ENCODE measurements around the gene ARHGAP6.

ARHGAP6 gene

DNA sequence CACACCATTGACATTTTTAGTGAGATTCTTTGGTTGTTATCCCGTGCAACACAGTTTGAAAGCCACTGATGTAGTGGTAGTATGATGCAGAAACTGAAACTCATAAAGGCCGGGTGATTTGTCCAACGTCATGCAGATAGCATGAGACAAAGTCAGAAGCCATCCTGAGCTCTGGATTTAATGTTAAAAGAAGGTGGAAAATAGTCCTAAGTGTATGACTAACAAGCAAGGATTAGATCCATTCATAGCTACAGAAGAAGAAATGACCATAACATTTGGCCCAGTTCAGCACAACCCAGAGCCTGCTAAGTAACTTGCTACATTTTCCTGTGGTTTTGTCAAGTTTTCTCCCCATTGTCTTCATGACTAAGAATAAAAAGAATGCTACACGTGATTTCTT is 230.2 kb downstream of the ARHGAP6 start:
- WGBS, 2 donors (ENCODE audit: extremely low coverage in 2 of 2, insufficient read length in 2 of 2, insufficient replicate concordance in 1 of 2), result no CpG with 5 or more reads among the region's 4 CpGs

DNA sequence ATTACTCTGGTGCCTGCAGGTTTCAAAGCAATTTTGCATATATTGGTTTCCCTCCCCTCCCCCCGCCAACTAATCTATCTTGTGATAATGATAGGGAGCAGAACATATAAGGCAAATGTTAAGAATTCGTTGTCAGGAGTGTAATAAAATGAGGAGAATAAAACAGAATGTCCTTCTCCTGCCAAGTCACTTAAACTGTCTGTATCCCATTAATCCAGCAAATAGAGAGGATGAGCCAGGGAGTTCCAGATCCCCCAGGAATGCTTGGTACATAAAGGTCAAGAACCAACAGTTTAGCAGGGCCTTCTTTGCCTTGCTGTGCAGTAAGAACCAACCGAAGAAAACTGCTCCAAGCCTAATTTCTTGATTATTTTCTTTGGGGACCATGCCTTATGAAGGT is 231.1 kb downstream of the ARHGAP6 start:
- Histone ChIP-seq H2BK5ac (ENCODE audit: low read length) (no peak overlapping the region), H2BK12ac (ENCODE audit: low read length) (no peak overlapping the region), H4K91ac (ENCODE audit: low read depth, low read length, poor library complexity) (no peak overlapping the region), H3K4me1 (ENCODE audit: control insufficient read depth in 2 of 2, insufficient read depth in 1 of 2, low read depth in 1 of 2, low read length in 2 of 2) (no peaks in the 10 kb centered on the region), H3K4me3 (ENCODE audit: low read length in 2 of 2) (no peak overlapping the region), H2AK5ac (ENCODE audit: low read depth, low read length) (no peak overlapping the region), H3K14ac (ENCODE audit: low read length) (no peak overlapping the region), H3K23ac (ENCODE audit: low read depth, low read length, poor library complexity) (no peak overlapping the region), H2BK15ac (ENCODE audit: low read length) (no peak overlapping the region), H2AFZ (ENCODE audit: low read length) (no peak overlapping the region), H3K18ac (ENCODE audit: low read length) (no peak overlapping the region), H3K9me3 (replicated peaks in 1 of 2; ENCODE audit: control insufficient read depth in 2 of 2, insufficient read depth in 1 of 2, low read depth in 1 of 2, low read length in 2 of 2) (no peaks in the 10 kb centered on the region), H2BK120ac (ENCODE audit: low read depth, low read length) (no peak overlapping the region), H3K4me2 (ENCODE audit: insufficient read depth, low read length, poor library complexity, severe bottlenecking) (no peak overlapping the region), H3K27me3 (ENCODE audit: control insufficient read depth in 3 of 3, insufficient read depth in 3 of 3, low read depth in 1 of 3, low read length in 3 of 3) (no peaks in the 10 kb centered on the region), H3K79me1 (ENCODE audit: low read depth, low read length) (no peaks in the 10 kb centered on the region), H3K9ac (ENCODE audit: low read depth, low read length, poor library complexity) (no peak overlapping the region), H3K27ac (replicated peaks; ENCODE audit: low read length) (no peak overlapping the region), H3K4ac (ENCODE audit: low read length) (no peak overlapping the region), H3K36me3 (replicated peaks in 1 of 2; ENCODE audit: control insufficient read depth in 2 of 2, insufficient read depth in 2 of 2, low read length in 2 of 2) (no peaks in the 10 kb centered on the region), H4K8ac (ENCODE audit: low read depth, low read length) (no peak overlapping the region)
- no peak for DNase-seq (ENCODE audit: low spot score)
- WGBS, 2 donors (ENCODE audit: extremely low coverage in 2 of 2, insufficient read length in 2 of 2, insufficient replicate concordance in 1 of 2), result no CpG with 5 or more reads among the region's 3 CpGs

More for the DNA sequence above, 230.2 kb downstream of the ARHGAP6 start:
- no peaks in the 10 kb centered on the region for H3K79me1 ChIP-seq (ENCODE audit: low read depth, low read length)
- no peak overlapping the region for H3K27ac ChIP-seq (replicated peaks; ENCODE audit: low read length)
- H2AFZ ChIP-seq (ENCODE audit: low read length), result no peak overlapping the region
- no peak overlapping the region for H3K4me3 ChIP-seq (ENCODE audit: low read length in 2 of 2)
- no peak overlapping the region for H4K91ac ChIP-seq (ENCODE audit: low read depth, low read length, poor library complexity)
- no peak overlapping the region for H2BK120ac ChIP-seq (ENCODE audit: low read depth, low read length)
- no peak overlapping the region for H2AK5ac ChIP-seq (ENCODE audit: low read depth, low read length)
- no peak overlapping the region for H3K4ac ChIP-seq (ENCODE audit: low read length)
- H2BK5ac ChIP-seq (ENCODE audit: low read length), result no peak overlapping the region
- H3K4me2 ChIP-seq (ENCODE audit: insufficient read depth, low read length, poor library complexity, severe bottlenecking), result no peak overlapping the region
- H2BK15ac ChIP-seq (ENCODE audit: low read length), result no peak overlapping the region
- no peaks in the 10 kb centered on the region for H3K9me3 ChIP-seq (replicated peaks in 1 of 2; ENCODE audit: control insufficient read depth in 2 of 2, insufficient read depth in 1 of 2, low read depth in 1 of 2, low read length in 2 of 2)
- H3K36me3 ChIP-seq (replicated peaks in 1 of 2; ENCODE audit: control insufficient read depth in 2 of 2, insufficient read depth in 2 of 2, low read length in 2 of 2), result no peaks in the 10 kb centered on the region
- H3K4me1 ChIP-seq (ENCODE audit: control insufficient read depth in 2 of 2, insufficient read depth in 1 of 2, low read depth in 1 of 2, low read length in 2 of 2), result no peaks in the 10 kb centered on the region
- DNase-seq (ENCODE audit: low spot score), result no peak
- H3K27me3 ChIP-seq (ENCODE audit: control insufficient read depth in 3 of 3, insufficient read depth in 3 of 3, low read depth in 1 of 3, low read length in 3 of 3), result no peaks in the 10 kb centered on the region
- H4K8ac ChIP-seq (ENCODE audit: low read depth, low read length), result no peak overlapping the region
- H2BK12ac ChIP-seq (ENCODE audit: low read length), result no peak overlapping the region
- no peak overlapping the region for H3K18ac ChIP-seq (ENCODE audit: low read length)
- no peak overlapping the region for H3K9ac ChIP-seq (ENCODE audit: low read depth, low read length, poor library complexity)
- no peak overlapping the region for H3K14ac ChIP-seq (ENCODE audit: low read length)
- H3K23ac ChIP-seq (ENCODE audit: low read depth, low read length, poor library complexity), result no peak overlapping the region

DNA sequence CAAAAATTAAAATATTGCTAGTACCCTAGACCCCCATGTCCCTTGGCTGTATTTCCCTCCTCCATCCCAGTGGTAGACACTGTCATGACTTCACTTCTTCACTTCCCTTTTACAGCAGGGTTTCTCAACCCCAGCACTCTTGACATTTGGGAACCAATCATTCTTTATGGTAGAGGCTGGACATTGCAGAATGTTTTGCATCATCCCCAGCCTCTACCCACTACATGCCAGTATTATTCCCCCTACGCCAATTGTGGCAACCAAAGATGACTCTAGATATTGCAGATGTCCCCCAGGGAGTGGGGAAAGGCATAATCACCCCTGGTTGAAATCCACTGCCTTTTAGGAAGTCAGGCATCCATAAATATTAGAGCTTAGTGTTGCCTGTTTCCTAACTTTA is 233.9 kb downstream of the ARHGAP6 start:
- no peak overlapping the region for H2BK12ac ChIP-seq (ENCODE audit: low read length)
- H3K36me3 ChIP-seq (replicated peaks in 1 of 2; ENCODE audit: control insufficient read depth in 2 of 2, insufficient read depth in 2 of 2, low read length in 2 of 2), result no peaks in the 10 kb centered on the region
- no peaks in the 10 kb centered on the region for H3K4me1 ChIP-seq (ENCODE audit: control insufficient read depth in 2 of 2, insufficient read depth in 1 of 2, low read depth in 1 of 2, low read length in 2 of 2)

DNA sequence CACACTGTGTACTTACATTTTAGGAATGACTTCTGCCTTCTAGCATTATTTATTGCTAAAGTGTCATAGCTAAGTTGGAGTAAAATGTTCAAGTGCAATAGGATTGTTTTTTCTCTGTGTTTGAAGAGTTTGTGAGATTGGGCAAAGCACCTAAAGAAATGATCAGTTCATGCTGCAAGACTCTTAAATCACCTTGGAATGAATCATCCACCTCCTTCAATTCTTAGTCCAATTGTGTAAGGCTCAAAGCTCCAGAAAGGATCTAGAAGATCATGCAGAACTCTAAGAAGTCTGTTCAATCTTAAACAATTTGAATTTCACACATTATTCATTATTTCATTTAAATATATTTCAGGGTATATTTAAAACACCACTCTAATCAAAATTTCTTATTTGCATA is 235.4 kb downstream of the ARHGAP6 start:
- no peak overlapping the region for H4K91ac ChIP-seq (ENCODE audit: low read depth, low read length, poor library complexity)
- H3K4ac ChIP-seq (ENCODE audit: low read length), result no peak overlapping the region
- H3K14ac ChIP-seq (ENCODE audit: low read length), result no peak overlapping the region
- H3K9ac ChIP-seq (ENCODE audit: low read depth, low read length, poor library complexity), result no peak overlapping the region
- H3K27ac ChIP-seq (replicated peaks; ENCODE audit: low read length), result no peak overlapping the region
- H2AK5ac ChIP-seq (ENCODE audit: low read depth, low read length), result no peak overlapping the region
- no peak for DNase-seq (ENCODE audit: low spot score)
- no peaks in the 10 kb centered on the region for H3K9me3 ChIP-seq (replicated peaks in 1 of 2; ENCODE audit: control insufficient read depth in 2 of 2, insufficient read depth in 1 of 2, low read depth in 1 of 2, low read length in 2 of 2)
- H4K8ac ChIP-seq (ENCODE audit: low read depth, low read length), result no peak overlapping the region
- H3K4me3 ChIP-seq (ENCODE audit: low read length in 2 of 2), result no peak overlapping the region
- H3K27me3 ChIP-seq (ENCODE audit: control insufficient read depth in 3 of 3, insufficient read depth in 3 of 3, low read depth in 1 of 3, low read length in 3 of 3), result peaks cover 0 to 5% (median 0%) of the 10 kb centered on the region in 3 experiments
- no peak overlapping the region for H2BK12ac ChIP-seq (ENCODE audit: low read length)
- H3K4me1 ChIP-seq (ENCODE audit: control insufficient read depth in 2 of 2, insufficient read depth in 1 of 2, low read depth in 1 of 2, low read length in 2 of 2), result no peaks in the 10 kb centered on the region
- no peak overlapping the region for H2BK15ac ChIP-seq (ENCODE audit: low read length)
- no peak overlapping the region for H3K18ac ChIP-seq (ENCODE audit: low read length)
- H2AFZ ChIP-seq (ENCODE audit: low read length), result no peak overlapping the region
- H3K79me1 ChIP-seq (ENCODE audit: low read depth, low read length), result no peaks in the 10 kb centered on the region
- H3K23ac ChIP-seq (ENCODE audit: low read depth, low read length, poor library complexity), result no peak overlapping the region
- no peak overlapping the region for H2BK120ac ChIP-seq (ENCODE audit: low read depth, low read length)
- H3K4me2 ChIP-seq (ENCODE audit: insufficient read depth, low read length, poor library complexity, severe bottlenecking), result no peak overlapping the region
- H2BK5ac ChIP-seq (ENCODE audit: low read length), result no peak overlapping the region
- no peaks in the 10 kb centered on the region for H3K36me3 ChIP-seq (replicated peaks in 1 of 2; ENCODE audit: control insufficient read depth in 2 of 2, insufficient read depth in 2 of 2, low read length in 2 of 2)

More for the DNA sequence above, 233.9 kb downstream of the ARHGAP6 start:
- H2AK5ac ChIP-seq (ENCODE audit: low read depth, low read length), result no peak overlapping the region
- H3K4ac ChIP-seq (ENCODE audit: low read length), result no peak overlapping the region
- H2BK120ac ChIP-seq (ENCODE audit: low read depth, low read length), result no peak overlapping the region
- no peak overlapping the region for H2BK15ac ChIP-seq (ENCODE audit: low read length)
- no peak for DNase-seq (ENCODE audit: low spot score)
- H2AFZ ChIP-seq (ENCODE audit: low read length), result no peak overlapping the region
- H3K14ac ChIP-seq (ENCODE audit: low read length), result no peak overlapping the region
- no peak overlapping the region for H3K23ac ChIP-seq (ENCODE audit: low read depth, low read length, poor library complexity)
- no peak overlapping the region for H3K9ac ChIP-seq (ENCODE audit: low read depth, low read length, poor library complexity)
- H4K8ac ChIP-seq (ENCODE audit: low read depth, low read length), result no peak overlapping the region
- H3K4me3 ChIP-seq (ENCODE audit: low read length in 2 of 2), result no peak overlapping the region
- no peaks in the 10 kb centered on the region for H3K9me3 ChIP-seq (replicated peaks in 1 of 2; ENCODE audit: control insufficient read depth in 2 of 2, insufficient read depth in 1 of 2, low read depth in 1 of 2, low read length in 2 of 2)
- H4K91ac ChIP-seq (ENCODE audit: low read depth, low read length, poor library complexity), result no peak overlapping the region
- H3K27ac ChIP-seq (replicated peaks; ENCODE audit: low read length), result no peak overlapping the region
- no peak overlapping the region for H3K4me2 ChIP-seq (ENCODE audit: insufficient read depth, low read length, poor library complexity, severe bottlenecking)
- WGBS, 2 donors (ENCODE audit: extremely low coverage in 2 of 2, insufficient read length in 2 of 2, insufficient replicate concordance in 1 of 2), result no CpG with 5 or more reads among the region's 1 CpG
- H3K18ac ChIP-seq (ENCODE audit: low read length), result no peak overlapping the region
- H3K27me3 ChIP-seq (ENCODE audit: control insufficient read depth in 3 of 3, insufficient read depth in 3 of 3, low read depth in 1 of 3, low read length in 3 of 3), result peaks cover 0 to 3% (median 0%) of the 10 kb centered on the region in 3 experiments
- no peaks in the 10 kb centered on the region for H3K79me1 ChIP-seq (ENCODE audit: low read depth, low read length)
- no peak overlapping the region for H2BK5ac ChIP-seq (ENCODE audit: low read length)
